Suprapubic skin (tissue), 4 donors: Measurements from ENCODE around the gene GNA15.

Source experiments
- POLR2A ChIP-seq, 2 donors: fragments of 450-650 bp; IDR thresholded peaks; one replicate each; pipeline ENCODE4 v1.6.1; 2017; ENCODE audit warnings: antibody characterized with exemption in 2 of 2, mild to moderate bottlenecking in 2 of 2, moderate library complexity in 2 of 2
- POLR2AphosphoS5 ChIP-seq, 3 donors: sonication (generic); formaldehyde crosslinking; IDR thresholded peaks; one replicate each; pipeline ENCODE4 v1.6.1; 2017; ENCODE audit warnings: antibody characterized with exemption in 3 of 3

DNA sequence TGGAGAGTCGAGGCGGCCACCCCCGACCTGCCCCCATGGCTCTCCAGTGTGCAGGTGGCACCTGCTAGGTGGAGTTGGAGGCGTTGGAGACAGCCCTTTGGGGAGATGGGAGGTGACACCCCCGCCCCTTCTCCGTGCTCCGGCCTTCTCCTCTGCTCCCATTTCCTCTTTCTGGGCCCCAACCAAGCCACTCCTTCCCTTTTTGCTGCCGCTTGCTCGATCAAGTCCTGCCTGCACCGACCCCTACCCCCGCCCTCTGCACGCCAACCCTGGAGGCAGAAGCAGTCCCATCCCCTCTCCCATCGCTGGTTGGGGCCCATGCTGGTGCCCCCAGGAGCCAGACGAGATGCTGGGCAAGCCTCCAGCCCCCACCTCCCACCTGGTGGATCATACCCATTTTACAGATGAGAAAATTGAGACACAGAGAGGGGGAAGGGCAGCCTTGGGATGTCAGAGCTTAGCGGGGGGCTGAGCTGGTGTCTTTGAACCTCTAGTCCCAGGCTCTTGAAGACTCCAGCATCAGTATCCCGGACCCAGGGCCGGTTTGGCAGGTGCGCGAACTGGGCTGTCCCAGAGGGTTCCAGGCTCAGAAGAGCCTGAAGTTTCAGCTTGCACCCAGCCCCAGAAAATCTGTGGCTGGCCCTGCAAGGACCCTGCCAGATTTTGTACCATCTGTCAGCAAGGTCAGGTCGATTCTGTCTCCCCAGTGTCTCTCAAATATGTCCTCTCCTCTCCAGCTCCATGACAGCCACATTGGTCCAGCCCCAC, 10.3 kb downstream of the GNA15 start:
- no peak for TF ChIP-seq POLR2AphosphoS5 (IDR thresholded peaks at IDR 0.05)
- TF ChIP-seq POLR2A (IDR thresholded peaks at IDR 0.05) = no peak
